SKM-1 (cell line): Measurements from ENCODE around the gene MARK3.
"Not testable (repeated sequence)": the region's sequence is repeated elsewhere in the genome, so short reads cannot be mapped to it uniquely, and the experiment has no call there.

ENCODE experiments used
- DNase-seq: peaks from one replicate; lab custom pipeline; 2025; ENCODE audit not compliant: unreplicated experiment; lab: John Stamatoyannopoulos, UW

MARK3 gene

GRCh38 chr14:103385152-103385928, at the start of gene MARK3:
MARK3 (plus strand) TSS chr14:103385415; CDS start chr14:103386030, 615 bp downstream.
- peak; percentile 56 for DNase-seq

- DNase-seq = no peak
These were observed 49.0 kb upstream of the MARK3 start for GRCh38 chr14:103336191-103336590.

- DNase-seq = no peak
These were observed 47.4 kb upstream of the MARK3 start for GRCh38 chr14:103337794-103338193.

GRCh38 chr14:103339561-103339960, 45.7 kb upstream of the MARK3 start:
- no peak for DNase-seq

- DNase-seq = no peak
These were observed 44.6 kb upstream of the MARK3 start for GRCh38 chr14:103340480-103341212.

GRCh38 chr14:103341250-103342129, 43.7 kb upstream of the MARK3 start:
- DNase-seq = no peak

- DNase-seq = no peak
These were observed 41.9 kb upstream of the MARK3 start for GRCh38 chr14:103343164-103343879.

- no peak for DNase-seq
These were observed 41.1 kb upstream of the MARK3 start for GRCh38 chr14:103343905-103344797.

- no peak for DNase-seq
These were observed 38.9 kb upstream of the MARK3 start for GRCh38 chr14:103346286-103346685.

GRCh38 chr14:103347091-103347815, 38.0 kb upstream of the MARK3 start:
- DNase-seq = no peak

- DNase-seq = no peak
These were observed 37.1 kb upstream of the MARK3 start for GRCh38 chr14:103348154-103348553.

GRCh38 chr14:103349982-103350381, 35.2 kb upstream of the MARK3 start:
- no peak for DNase-seq

- no peak for DNase-seq
These were observed 31.9 kb upstream of the MARK3 start for GRCh38 chr14:103353362-103353761.

- DNase-seq = no peak
These were observed 31.1 kb upstream of the MARK3 start for GRCh38 chr14:103354141-103354540.

GRCh38 chr14:103356024-103356682, 29.1 kb upstream of the MARK3 start:
- DNase-seq = no peak

- DNase-seq = not testable (repeated sequence)
These were observed 27.7 kb upstream of the MARK3 start for GRCh38 chr14:103357552-103357951.

GRCh38 chr14:103360548-103360947, 24.7 kb upstream of the MARK3 start:
- no peak for DNase-seq

GRCh38 chr14:103361867-103362266, 23.3 kb upstream of the MARK3 start:
- DNase-seq = no peak

- no peak for DNase-seq
These were observed 22.4 kb upstream of the MARK3 start for GRCh38 chr14:103362780-103363179.
